ENCODE results near the gene PDCD1. TPM values are rescaled to one million over a fixed set of nuclear protein-coding genes. Genes with fewer than 3 reads are reported as not detected.

Gene PDCD1
- total RNA-seq, 1 donor, result not detected

DNA sequence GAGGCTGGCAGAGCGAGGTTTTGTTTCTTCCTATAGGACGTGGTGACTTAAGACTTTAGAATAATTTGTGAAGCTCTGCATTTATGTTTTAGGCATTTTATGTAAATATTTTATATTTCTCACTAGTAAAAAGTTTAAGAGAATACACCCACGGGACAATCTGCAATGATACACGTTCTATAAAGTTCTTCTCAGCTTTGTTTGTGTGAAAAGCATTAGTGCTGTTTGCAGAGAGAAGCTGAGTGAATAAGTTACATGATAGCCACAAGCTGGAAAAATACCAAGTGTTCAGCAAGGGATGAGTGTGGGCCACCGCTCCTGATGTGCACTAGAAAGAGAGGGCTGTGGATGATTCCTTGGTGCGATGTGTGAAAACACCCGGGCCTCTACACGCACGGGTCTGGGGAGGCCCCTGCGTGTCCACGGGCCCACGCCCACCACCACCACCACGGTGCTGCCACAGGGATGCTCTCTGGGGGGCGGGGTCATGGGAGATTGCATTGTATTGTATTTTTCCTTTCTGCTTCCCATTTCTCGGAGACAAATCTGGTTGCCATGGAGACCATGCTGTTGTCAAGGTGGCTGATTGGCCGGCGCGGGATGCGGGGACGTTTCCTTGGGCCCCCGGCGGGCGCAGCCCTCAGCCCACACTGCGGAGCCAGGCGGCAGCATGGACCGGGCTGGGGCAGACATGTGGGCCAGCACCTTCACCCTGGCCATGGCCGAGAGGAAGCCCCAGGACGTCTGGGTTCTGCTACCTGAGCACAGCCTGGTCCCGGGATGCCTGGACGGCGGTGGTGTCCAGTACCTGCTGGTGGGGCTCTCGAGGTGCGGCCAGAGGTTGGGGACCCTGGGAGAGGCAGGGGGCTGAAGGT lies 10.6 kb upstream of the PDCD1 start, which contains the start of gene RTP5:
RTP5 (plus strand) TSS at position 643 of the 875 bp plus-strand sequence; CDS start at position 671, 28 bp downstream.
- H3K36me3 ChIP-seq (ENCODE audit: insufficient read depth, low read length), result no peaks in the 10 kb centered on the region
- H3K27ac ChIP-seq (ENCODE audit: low read depth, low read length), result no peak within 1 kb of the TSS
- H3K79me2 ChIP-seq (ENCODE audit: insufficient read depth, low read length), result no peaks in the 10 kb centered on the region
- H3K4me3 ChIP-seq (ENCODE audit: insufficient read depth, low read length), result no peak within 1 kb of the TSS
- TF ChIP-seq, protein P1, sequence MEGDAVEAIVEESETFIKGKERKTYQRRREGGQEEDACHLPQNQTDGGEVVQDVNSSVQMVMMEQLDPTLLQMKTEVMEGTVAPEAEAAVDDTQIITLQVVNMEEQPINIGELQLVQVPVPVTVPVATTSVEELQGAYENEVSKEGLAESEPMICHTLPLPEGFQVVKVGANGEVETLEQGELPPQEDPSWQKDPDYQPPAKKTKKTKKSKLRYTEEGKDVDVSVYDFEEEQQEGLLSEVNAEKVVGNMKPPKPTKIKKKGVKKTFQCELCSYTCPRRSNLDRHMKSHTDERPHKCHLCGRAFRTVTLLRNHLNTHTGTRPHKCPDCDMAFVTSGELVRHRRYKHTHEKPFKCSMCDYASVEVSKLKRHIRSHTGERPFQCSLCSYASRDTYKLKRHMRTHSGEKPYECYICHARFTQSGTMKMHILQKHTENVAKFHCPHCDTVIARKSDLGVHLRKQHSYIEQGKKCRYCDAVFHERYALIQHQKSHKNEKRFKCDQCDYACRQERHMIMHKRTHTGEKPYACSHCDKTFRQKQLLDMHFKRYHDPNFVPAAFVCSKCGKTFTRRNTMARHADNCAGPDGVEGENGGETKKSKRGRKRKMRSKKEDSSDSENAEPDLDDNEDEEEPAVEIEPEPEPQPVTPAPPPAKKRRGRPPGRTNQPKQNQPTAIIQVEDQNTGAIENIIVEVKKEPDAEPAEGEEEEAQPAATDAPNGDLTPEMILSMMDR (IDR thresholded peaks at IDR 0.05; ENCODE audit: extremely low read depth, low read depth, low read length), result no peak
- no peak for DNase-seq (ENCODE audit: insufficient read length, low spot score, missing footprints)
- H3K27me3 ChIP-seq (ENCODE audit: insufficient read depth, low read length), result peaks cover 24% of the 10 kb centered on the region
- H4K20me1 ChIP-seq (ENCODE audit: insufficient read depth, low read length), result no peaks in the 10 kb centered on the region
- H3K4me1 ChIP-seq (ENCODE audit: insufficient read depth, low read length), result no peaks in the 10 kb centered on the region
- no peaks in the 10 kb centered on the region for H3K9me3 ChIP-seq (ENCODE audit: low read depth, low read length)
- H2AFZ ChIP-seq (ENCODE audit: low read length), result no peak within 1 kb of the TSS
- H3K4me2 ChIP-seq (ENCODE audit: insufficient read depth, low read length), result no peak within 1 kb of the TSS

DNA sequence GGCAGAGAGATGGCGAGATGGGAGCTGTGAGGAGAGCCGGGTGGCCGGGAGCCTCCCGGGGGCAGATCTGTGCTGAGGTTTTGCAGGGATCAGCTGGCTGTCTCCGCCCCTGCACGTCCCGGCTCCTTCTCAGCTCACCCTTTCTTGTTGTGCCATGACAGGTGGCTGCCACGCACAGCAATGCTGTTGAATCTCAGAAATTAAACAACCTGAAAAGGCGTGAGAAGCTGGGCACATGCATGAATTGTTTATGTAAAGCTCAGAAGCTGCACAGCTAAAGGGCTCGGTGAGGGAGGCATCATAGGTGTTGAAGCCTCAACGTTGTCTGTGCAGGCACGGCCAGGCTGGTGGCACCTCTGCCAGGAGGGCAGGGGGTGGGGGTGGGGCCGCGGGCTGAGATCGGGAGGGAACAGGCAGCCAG lies 10.0 kb upstream of the PDCD1 start:
- TF ChIP-seq, protein P1 (IDR thresholded peaks at IDR 0.05; ENCODE audit: extremely low read depth, low read depth, low read length), result no peak
- no peak overlapping the region for H3K4me3 ChIP-seq (ENCODE audit: insufficient read depth, low read length)
- H3K9me3 ChIP-seq (ENCODE audit: low read depth, low read length), result no peaks in the 10 kb centered on the region
- H2AFZ ChIP-seq (ENCODE audit: low read length), result no peak overlapping the region
- no peak for DNase-seq (ENCODE audit: insufficient read length, low spot score, missing footprints)
- no peak overlapping the region for H3K27ac ChIP-seq (ENCODE audit: low read depth, low read length)
- H3K79me2 ChIP-seq (ENCODE audit: insufficient read depth, low read length), result no peaks in the 10 kb centered on the region
- H3K4me2 ChIP-seq (ENCODE audit: insufficient read depth, low read length), result no peak overlapping the region
- no peaks in the 10 kb centered on the region for H3K4me1 ChIP-seq (ENCODE audit: insufficient read depth, low read length)
- peaks cover 26% of the 10 kb centered on the region for H3K27me3 ChIP-seq (ENCODE audit: insufficient read depth, low read length)
- no peaks in the 10 kb centered on the region for H4K20me1 ChIP-seq (ENCODE audit: insufficient read depth, low read length)
- H3K36me3 ChIP-seq (ENCODE audit: insufficient read depth, low read length), result no peaks in the 10 kb centered on the region

DNA sequence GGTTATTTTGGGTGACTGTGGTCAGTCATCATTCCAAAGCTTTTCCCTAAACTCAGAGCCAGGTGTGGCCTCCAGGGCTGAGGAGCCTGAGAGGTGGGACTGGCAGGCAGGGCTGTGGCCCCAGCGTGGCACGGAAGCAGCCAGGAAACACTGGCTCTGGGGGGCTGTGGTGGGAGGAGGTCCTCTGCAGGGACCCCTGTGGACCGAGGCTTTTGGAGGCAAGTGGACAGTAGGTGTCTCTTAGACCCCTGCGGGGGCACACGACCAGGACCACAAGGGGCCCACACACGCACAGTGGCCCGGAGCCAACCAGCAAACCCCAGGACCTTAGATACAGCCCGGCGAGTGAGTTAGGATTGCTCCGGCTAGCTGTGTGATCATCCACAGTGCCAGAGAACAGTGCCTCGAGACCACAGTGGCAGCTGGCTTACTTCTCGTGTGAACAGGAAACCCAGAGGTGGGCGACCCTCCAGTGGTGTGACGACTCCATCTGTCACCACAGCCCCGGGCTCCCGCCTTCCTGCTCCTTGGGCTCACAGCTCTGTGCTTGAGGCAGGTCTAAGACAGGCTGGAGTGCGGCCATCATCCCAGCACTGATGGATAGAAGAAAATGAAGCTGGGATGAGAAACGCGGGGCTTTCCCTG lies 9.2 kb upstream of the PDCD1 start:
- no peak for DNase-seq (ENCODE audit: insufficient read length, low spot score, missing footprints)
- H3K27me3 ChIP-seq (ENCODE audit: insufficient read depth, low read length), result peaks cover 26% of the 10 kb centered on the region
- TF ChIP-seq, protein P1 (IDR thresholded peaks at IDR 0.05; ENCODE audit: extremely low read depth, low read depth, low read length), result no peak

More for the DNA sequence above, 9.2 kb upstream of the PDCD1 start:
- Histone ChIP-seq H3K36me3 (ENCODE audit: insufficient read depth, low read length) (no peaks in the 10 kb centered on the region), H3K27ac (ENCODE audit: low read depth, low read length) (no peak overlapping the region), H3K4me2 (ENCODE audit: insufficient read depth, low read length) (no peak overlapping the region), H3K79me2 (ENCODE audit: insufficient read depth, low read length) (no peaks in the 10 kb centered on the region), H2AFZ (ENCODE audit: low read length) (no peak overlapping the region), H3K9me3 (ENCODE audit: low read depth, low read length) (no peaks in the 10 kb centered on the region), H3K4me3 (ENCODE audit: insufficient read depth, low read length) (no peak overlapping the region), H3K4me1 (ENCODE audit: insufficient read depth, low read length) (no peaks in the 10 kb centered on the region), H4K20me1 (ENCODE audit: insufficient read depth, low read length) (no peaks in the 10 kb centered on the region)
